Muscle of back (tissue), 11 donors: ENCODE results near the gene TMUB2. TPM values are rescaled to one million over a fixed set of nuclear protein-coding genes. Genes with fewer than 3 reads are reported as not detected.
"Not testable (repeated sequence)": the region's sequence is repeated elsewhere in the genome, so short reads cannot be mapped to it uniquely, and the experiment has no call there.

ENCODE experiments used
- DNase-seq, 3 donors: peaks; one replicate each; pipeline versions ENCODE4 v3.0.0 to v3.0.0-alpha.2; 2013
- polyA plus RNA-seq, 10 donors: library from polyadenylated mRNA; unstranded; fragments of 120-200 nt; gene quantifications; one replicate each; pipeline ENCODE4 v1.2.1, GENCODE V29; 2013; ENCODE audit not compliant: insufficient read length in 10 of 10

The TMUB2 gene
- polyA plus RNA-seq, 10 donors = 33.2 to 51.3 (median 40.6) TPM

GRCh38 chr17:44218344-44219107 lies 31.8 kb downstream of the TMUB2 start:
- DNase-seq = peak; percentile 95 to 96 (median 95)

GRCh38 chr17:44219108-44219615 lies 32.4 kb downstream of the TMUB2 start:
- DNase-seq = peak in 2 of 3 donors; percentile 74 to 87

- peak; percentile 74 to 86 (median 78) for DNase-seq
These were observed 32.9 kb downstream of the TMUB2 start, which contains the start of gene UBTF for GRCh38 chr17:44219616-44220212. Gene UBTF, minus strand, starts transcription at chr17:44219675. Its CDS starts 1,446 bp downstream, at chr17:44218229.

GRCh38 chr17:44220213-44221083 lies 33.7 kb downstream of the TMUB2 start:
- peak; percentile 49 to 89 (median 71) for DNase-seq

- peak; percentile 80 to 95 (median 88) for DNase-seq
These were observed 34.5 kb downstream of the TMUB2 start for GRCh38 chr17:44221084-44221861.

GRCh38 chr17:44221862-44222111 lies 35.0 kb downstream of the TMUB2 start:
- no peak for DNase-seq

- DNase-seq = peak; percentile 65 to 84 (median 69)
These were observed 35.5 kb downstream of the TMUB2 start for GRCh38 chr17:44222112-44222869.

- DNase-seq = peak in 2 of 3 donors; percentile 43 to 67
These were observed 36.8 kb downstream of the TMUB2 start for GRCh38 chr17:44223541-44224071.

GRCh38 chr17:44229090-44229489 lies 42.3 kb downstream of the TMUB2 start:
- no peak for DNase-seq

- DNase-seq = peak in 1 of 3 donors; percentile 69
These were observed 43.4 kb downstream of the TMUB2 start for GRCh38 chr17:44230140-44230539.

GRCh38 chr17:44232061-44232460 lies 45.3 kb downstream of the TMUB2 start:
- no peak for DNase-seq

- DNase-seq = no peak
These were observed 46.8 kb downstream of the TMUB2 start for GRCh38 chr17:44233582-44233981.

GRCh38 chr17:44235583-44235936 lies 48.8 kb downstream of the TMUB2 start:
- no peak for DNase-seq

GRCh38 chr17:44236444-44236991 lies 49.7 kb downstream of the TMUB2 start:
- no peak for DNase-seq

- not testable (repeated sequence) for DNase-seq
These were observed 51.1 kb downstream of the TMUB2 start for GRCh38 chr17:44237886-44238285.

GRCh38 chr17:44241106-44241624 lies 54.4 kb downstream of the TMUB2 start:
- DNase-seq = no peak
